GM19240 (cell line): Measurements from ENCODE around the gene FBXO48.

Experiments
- DNase-seq: peaks from one replicate; pipeline ENCODE4 v3.0.0; 2011; ENCODE audit warnings: low spot score; ENCODE audit not compliant: insufficient read length

Gene FBXO48

GRCh38 chr2:68414452-68414851 lies 52.6 kb downstream of the FBXO48 start:
- DNase-seq, result no peak

- no peak for DNase-seq
Observed at GRCh38 chr2:68413466-68413865, 53.6 kb downstream of the FBXO48 start.

GRCh38 chr2:68412127-68412819 lies 54.8 kb downstream of the FBXO48 start:
- no peak for DNase-seq

GRCh38 chr2:68411397-68412126 lies 55.5 kb downstream of the FBXO48 start:
- no peak for DNase-seq
